Endothelial cell (in vitro differentiated cells): ENCODE results near the gene RABL3. TPM values are rescaled to one million over a fixed set of nuclear protein-coding genes. Genes with fewer than 3 reads are reported as not detected.

Experiments
- DNase-seq: peaks from one replicate; pipeline ENCODE4 v3.0.0; 2021; ENCODE audit warnings: low spot score
- H3K27ac Mint-ChIP-seq: one replicate; pipeline ENCODE4 v1.8.0; 2021; ENCODE audit warnings: mixed read lengths, inconsistent platforms; ENCODE audit not compliant: unreplicated experiment
- H3K27me3 Mint-ChIP-seq: one replicate; pipeline ENCODE4 v1.8.0; 2021; ENCODE audit warnings: mild to moderate bottlenecking, moderate library complexity, mixed read lengths, inconsistent platforms; ENCODE audit not compliant: unreplicated experiment
- H3K36me3 Mint-ChIP-seq: one replicate; pipeline ENCODE4 v1.8.0; 2021; ENCODE audit warnings: mild to moderate bottlenecking, low read depth, mixed read lengths, inconsistent platforms; ENCODE audit not compliant: unreplicated experiment
- H3K4me1 Mint-ChIP-seq: one replicate; pipeline ENCODE4 v1.8.0; 2021; ENCODE audit warnings: mild to moderate bottlenecking, mixed read lengths, inconsistent platforms; ENCODE audit not compliant: unreplicated experiment
- H3K4me3 Mint-ChIP-seq: one replicate; pipeline ENCODE4 v1.8.0; 2021; ENCODE audit warnings: mild to moderate bottlenecking, mixed read lengths, inconsistent platforms; ENCODE audit not compliant: unreplicated experiment
- H3K9me3 Mint-ChIP-seq: one replicate; pipeline ENCODE4 v1.8.0; 2021; ENCODE audit warnings: mixed read lengths, inconsistent platforms; ENCODE audit not compliant: unreplicated experiment
- total RNA-seq: library from RNA; stranded (reverse); fragmentation: NEBNext Ultra II Directional; extraction: Animal tissue kit (Norgen Biotek cat#: 25700); gene quantifications from one replicate; pipeline ENCODE4 v1.2.1, GENCODE V29; 2021; ENCODE audit not compliant: unreplicated experiment
- TF ChIP-seq, protein P1 (sequence below): fragments of 200-600 bp; sonication (generic); IDR thresholded peaks from one replicate; pipeline ENCODE4 v1.5.0; 2021; ENCODE audit warnings: antibody characterized with exemption; ENCODE audit not compliant: unreplicated experiment

The RABL3 gene
- total RNA-seq, 1 donor from 2014 or later, result 15.1 TPM

- no peaks in the 10 kb centered on the region for H3K27me3 Mint-ChIP-seq
- H3K4me3 Mint-ChIP-seq, result no peak overlapping the region
- H3K27ac Mint-ChIP-seq, result no peak overlapping the region
- DNase-seq, result no peak
- TF ChIP-seq, protein P1, sequence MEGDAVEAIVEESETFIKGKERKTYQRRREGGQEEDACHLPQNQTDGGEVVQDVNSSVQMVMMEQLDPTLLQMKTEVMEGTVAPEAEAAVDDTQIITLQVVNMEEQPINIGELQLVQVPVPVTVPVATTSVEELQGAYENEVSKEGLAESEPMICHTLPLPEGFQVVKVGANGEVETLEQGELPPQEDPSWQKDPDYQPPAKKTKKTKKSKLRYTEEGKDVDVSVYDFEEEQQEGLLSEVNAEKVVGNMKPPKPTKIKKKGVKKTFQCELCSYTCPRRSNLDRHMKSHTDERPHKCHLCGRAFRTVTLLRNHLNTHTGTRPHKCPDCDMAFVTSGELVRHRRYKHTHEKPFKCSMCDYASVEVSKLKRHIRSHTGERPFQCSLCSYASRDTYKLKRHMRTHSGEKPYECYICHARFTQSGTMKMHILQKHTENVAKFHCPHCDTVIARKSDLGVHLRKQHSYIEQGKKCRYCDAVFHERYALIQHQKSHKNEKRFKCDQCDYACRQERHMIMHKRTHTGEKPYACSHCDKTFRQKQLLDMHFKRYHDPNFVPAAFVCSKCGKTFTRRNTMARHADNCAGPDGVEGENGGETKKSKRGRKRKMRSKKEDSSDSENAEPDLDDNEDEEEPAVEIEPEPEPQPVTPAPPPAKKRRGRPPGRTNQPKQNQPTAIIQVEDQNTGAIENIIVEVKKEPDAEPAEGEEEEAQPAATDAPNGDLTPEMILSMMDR, result no peak
- no peaks in the 10 kb centered on the region for H3K9me3 Mint-ChIP-seq
- peaks cover 10% of the 10 kb centered on the region for H3K36me3 Mint-ChIP-seq
- no peaks in the 10 kb centered on the region for H3K4me1 Mint-ChIP-seq
These were observed 35.4 kb downstream of the RABL3 start for GRCh38 chr3:120706950-120707349.

DNA sequence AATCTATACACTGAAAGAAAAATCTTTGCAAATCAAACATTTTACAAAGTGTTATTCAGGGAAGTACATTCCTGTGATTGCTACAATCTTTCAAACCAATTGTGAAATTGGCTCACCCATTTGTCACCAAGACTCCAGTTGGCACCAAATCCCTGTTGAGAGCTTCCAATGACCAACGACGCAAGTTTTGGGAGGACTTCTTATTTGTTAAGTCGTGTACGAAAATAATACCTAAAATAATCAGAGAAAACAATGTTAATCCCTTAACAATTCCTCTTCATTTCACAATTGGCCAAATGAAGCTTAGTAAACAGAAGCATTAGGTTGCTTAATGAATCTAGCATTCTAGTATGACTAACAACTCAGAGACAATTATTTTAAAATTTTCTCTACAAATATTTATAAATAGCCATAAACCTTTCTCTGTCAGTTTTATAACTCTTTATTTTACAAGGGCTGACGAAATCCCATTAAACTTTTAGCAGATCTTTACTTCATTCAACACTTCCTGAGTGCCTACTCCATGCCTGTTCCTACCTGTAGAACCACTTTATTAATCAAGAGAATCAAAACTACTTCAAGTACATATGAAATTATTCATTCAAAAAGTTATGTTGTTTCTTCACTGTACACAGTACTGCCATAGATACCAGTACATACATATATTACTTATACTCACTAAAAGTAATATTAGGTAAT is 36.3 kb downstream of the RABL3 start:
- Mint-ChIP-seq H3K27me3 (no peaks in the 10 kb centered on the region), H3K4me1 (no peaks in the 10 kb centered on the region), H3K27ac (no peak overlapping the region), H3K9me3 (no peaks in the 10 kb centered on the region), H3K4me3 (no peak overlapping the region), H3K36me3 (peaks cover 10% of the 10 kb centered on the region)
- TF ChIP-seq, protein P1, result no peak
- no peak for DNase-seq

GRCh38 chr3:120699333-120699732 is 43.0 kb downstream of the RABL3 start:
- no peak overlapping the region for H3K4me3 Mint-ChIP-seq
- H3K27me3 Mint-ChIP-seq, result peaks cover 1% of the 10 kb centered on the region
- no peak for DNase-seq
- H3K4me1 Mint-ChIP-seq, result peaks cover 2% of the 10 kb centered on the region
- H3K9me3 Mint-ChIP-seq, result no peaks in the 10 kb centered on the region
- H3K36me3 Mint-ChIP-seq, result peaks cover 10% of the 10 kb centered on the region
- TF ChIP-seq, protein P1, result no peak
- no peak overlapping the region for H3K27ac Mint-ChIP-seq

DNA sequence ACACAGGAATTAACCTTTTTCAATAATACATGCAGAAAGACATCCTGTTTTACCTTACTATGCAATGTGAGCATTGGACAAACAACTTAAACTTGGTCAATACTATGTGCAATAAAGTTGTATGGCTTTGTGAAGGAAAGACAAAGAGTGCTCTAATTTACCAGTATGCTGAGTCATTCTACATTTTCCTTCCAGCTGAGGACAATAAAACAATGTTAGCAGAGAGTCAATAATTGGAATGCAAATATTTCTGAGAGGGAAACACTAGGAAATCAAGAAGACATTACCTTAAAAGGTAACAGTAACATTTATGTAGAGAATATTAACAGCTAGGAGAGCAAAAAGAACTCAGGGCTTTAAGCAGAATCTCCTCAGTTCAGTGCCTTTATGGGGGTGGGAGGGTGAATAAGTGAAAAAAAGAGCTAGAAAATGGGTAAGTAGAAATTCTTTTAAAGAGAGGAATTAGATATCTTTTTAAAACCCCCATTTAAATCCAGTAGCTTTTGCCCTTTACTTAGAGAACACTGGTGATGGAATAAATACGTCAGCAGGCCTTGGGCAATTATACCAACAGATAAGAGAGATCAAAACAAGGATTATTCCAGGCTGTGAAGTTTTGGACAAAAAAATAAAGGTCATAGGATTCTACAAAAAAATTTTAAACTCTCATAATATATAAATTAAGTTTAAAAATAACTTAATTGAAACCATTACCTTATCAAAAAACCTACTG is 48.7 kb downstream of the RABL3 start:
- Mint-ChIP-seq H3K4me3 (no peak overlapping the region), H3K9me3 (no peaks in the 10 kb centered on the region), H3K27me3 (peaks cover 1% of the 10 kb centered on the region), H3K4me1 (peaks cover 5% of the 10 kb centered on the region), H3K27ac (peak overlapping the region; percentile 79), H3K36me3 (peaks cover 5% of the 10 kb centered on the region)
- TF ChIP-seq, protein P1, result no peak
- no peak for DNase-seq

GRCh38 chr3:120689395-120689794 is 52.9 kb downstream of the RABL3 start:
- Mint-ChIP-seq H3K36me3 (peaks cover 5% of the 10 kb centered on the region), H3K27me3 (no peaks in the 10 kb centered on the region), H3K27ac (no peak overlapping the region), H3K4me1 (peaks cover 5% of the 10 kb centered on the region), H3K4me3 (no peak overlapping the region), H3K9me3 (no peaks in the 10 kb centered on the region)
- TF ChIP-seq, protein P1, result no peak
- DNase-seq, result no peak
